Liver (tissue), 9 donors: ENCODE data around the gene FRRS1. TPM values are rescaled to one million over a fixed set of nuclear protein-coding genes. Genes with fewer than 3 reads are reported as not detected.
A peak's percentile ranks its signal among the peaks of the same experiment; 100 is the strongest.

Source experiments
- DNase-seq: peaks from one replicate; pipeline ENCODE4 v3.0.0-alpha.2; 2017; ENCODE audit warnings: low spot score
- H3K27ac ChIP-seq, 2 donors: one replicate each; pipeline ENCODE4 v1.7.0; 2013; ENCODE audit warnings: inconsistent platforms in 2 of 2, low read length in 2 of 2, control low read depth in 1 of 2, low read depth in 1 of 2, mild to moderate bottlenecking in 1 of 2
- H3K27me3 ChIP-seq, 4 donors: one replicate each; pipeline versions ENCODE4 v1.6.1 to v1.7.0; 2013; ENCODE audit warnings: low read length in 3 of 4, inconsistent platforms in 1 of 4, mild to moderate bottlenecking in 1 of 4, moderate library complexity in 1 of 4; ENCODE audit not compliant: control insufficient read depth in 4 of 4, insufficient read depth in 4 of 4
- H3K36me3 ChIP-seq, 4 donors: one replicate each; pipeline versions ENCODE4 v1.6.1 to v1.7.0; 2013; ENCODE audit warnings: low read length in 3 of 4, mild to moderate bottlenecking in 3 of 4, low read depth in 1 of 4, moderate library complexity in 1 of 4; ENCODE audit not compliant: control insufficient read depth in 4 of 4, insufficient read depth in 3 of 4
- H3K4me1 ChIP-seq, 4 donors: one replicate each; pipeline versions ENCODE4 v1.6.1 to v1.7.0; 2013; ENCODE audit warnings: low read length in 3 of 4, mild to moderate bottlenecking in 3 of 4, moderate library complexity in 1 of 4; ENCODE audit not compliant: control insufficient read depth in 4 of 4, insufficient read depth in 4 of 4
- H3K4me3 ChIP-seq, 3 donors: one replicate each; pipeline versions ENCODE4 v1.6.1 to v1.7.0; 2013; ENCODE audit warnings: low read length in 3 of 3, control low read depth in 1 of 3, low read depth in 1 of 3, mild to moderate bottlenecking in 1 of 3
- H3K9ac ChIP-seq, 2 donors: one replicate each; pipeline ENCODE4 v1.7.0; 2013; ENCODE audit warnings: low read length in 2 of 2, mild to moderate bottlenecking in 2 of 2, moderate library complexity in 2 of 2, control low read depth in 1 of 2, low read depth in 1 of 2
- H3K9me3 ChIP-seq, 4 donors: one replicate each; pipeline versions ENCODE4 v1.6.1 to v1.7.0; 2013; ENCODE audit warnings: low read length in 3 of 4; ENCODE audit not compliant: control insufficient read depth in 4 of 4
- ATF3 ChIP-seq: IDR thresholded peaks from 2 replicates; pipeline ENCODE4 v1.6.1; 2016; ENCODE audit warnings: antibody characterized with exemption
- CTCF ChIP-seq: fragments of 150-350 bp; IDR thresholded peaks from 2 replicates; pipeline ENCODE4 v1.5.1; 2017; ENCODE audit warnings: improper control_type of control experiment, low read depth, low read length; ENCODE audit not compliant: missing input control
- EGR1 ChIP-seq, 2 donors: IDR thresholded peaks; 2 replicates each; pipeline ENCODE4 v1.6.1; 2016 to 2018; ENCODE audit warnings: antibody characterized with exemption in 2 of 2, low read depth in 2 of 2
- FOXA1 ChIP-seq: IDR thresholded peaks from 2 replicates; pipeline ENCODE4 v1.6.1; 2016; ENCODE audit warnings: antibody characterized with exemption
- FOXA2 ChIP-seq: IDR thresholded peaks from 2 replicates; pipeline ENCODE4 v1.6.1; 2016; ENCODE audit warnings: antibody characterized with exemption
- GABPA ChIP-seq, 2 donors: IDR thresholded peaks in 1 of 2; conservative IDR thresholded peaks in 1 of 2; 2 replicates each; pipeline ENCODE4 v1.6.1; 2016; ENCODE audit warnings: antibody characterized with exemption in 2 of 2, mild to moderate bottlenecking in 1 of 2, moderate library complexity in 1 of 2
- HNF4A ChIP-seq, 2 donors: conservative IDR thresholded peaks; 2 replicates each; pipeline ENCODE4 v1.6.1; 2016; ENCODE audit warnings: antibody characterized with exemption in 2 of 2, mild to moderate bottlenecking in 2 of 2
- HNF4G ChIP-seq: IDR thresholded peaks from 2 replicates; pipeline ENCODE4 v1.6.1; 2016; ENCODE audit warnings: antibody characterized with exemption
- JUND ChIP-seq, 2 donors: IDR thresholded peaks; 2 replicates each; pipeline ENCODE4 v1.6.1; 2016; ENCODE audit warnings: antibody characterized with exemption in 2 of 2
- MAX ChIP-seq: IDR thresholded peaks from 2 replicates; pipeline ENCODE4 v1.6.1; 2016; ENCODE audit warnings: antibody characterized with exemption
- NR2F2 ChIP-seq: IDR thresholded peaks from 2 replicates; pipeline ENCODE4 v1.6.1; 2016; ENCODE audit warnings: antibody characterized with exemption
- RAD21 ChIP-seq, 2 donors: IDR thresholded peaks; 2 replicates each; pipeline ENCODE4 v1.6.1; 2016; ENCODE audit warnings: antibody characterized with exemption in 2 of 2, mild to moderate bottlenecking in 2 of 2
- REST ChIP-seq: IDR thresholded peaks from 2 replicates; pipeline ENCODE4 v1.6.1; 2016; ENCODE audit warnings: antibody characterized with exemption, mild to moderate bottlenecking
- RXRA ChIP-seq, 2 donors: IDR thresholded peaks; 2 replicates each; pipeline ENCODE4 v1.6.1; 2017 to 2018; ENCODE audit warnings: antibody characterized with exemption in 2 of 2, mild to moderate bottlenecking in 1 of 2
- SP1 ChIP-seq: IDR thresholded peaks from 2 replicates; pipeline ENCODE4 v1.6.1; 2018; ENCODE audit warnings: antibody characterized with exemption, mild to moderate bottlenecking
- TAF1 ChIP-seq: conservative IDR thresholded peaks from 2 replicates; pipeline ENCODE4 v1.6.1; 2016; ENCODE audit warnings: antibody characterized with exemption, mild to moderate bottlenecking
- YY1 ChIP-seq: IDR thresholded peaks from 2 replicates; pipeline ENCODE4 v1.6.1; 2016; ENCODE audit warnings: antibody characterized with exemption, mild to moderate bottlenecking
- ZBTB33 ChIP-seq: IDR thresholded peaks from 2 replicates; pipeline ENCODE4 v1.6.1; 2016; ENCODE audit warnings: antibody characterized with exemption
- WGBS: extraction: QIAGEN DNeasy Blood & Tissue Kit; methylation state at CpG from one replicate; pipeline ENCODE4 v1.1.7; 2013; 5-methylcytosine and 5-hydroxymethylcytosine counted together
- polyA plus RNA-seq, 2 donors: library from polyadenylated mRNA; stranded (reverse) in 1 of 2; unstranded in 1 of 2; fragments of 200-250 nt in 1 of 2; fragments of >200 nt in 1 of 2; fragmentation: Nextera tagmentation in 1 of 2; extraction: Ambion mirVana in 1 of 2; gene quantifications; one replicate each; pipeline versions ENCODE4 v1.2.1 to v1.2.3, GENCODE V29; 2013 to 2015
- total RNA-seq, 2 donors: library from RNA; depleted of rRNA; stranded (reverse); fragments of >200 nt; gene quantifications; one replicate each; pipeline ENCODE4 v1.2.3, GENCODE V29; 2014
- donor health status: healthy.
- donor health status: healthy.
- donor health status: healthy.
- donor health status: healthy.
- donor health status: healthy.

Gene FRRS1
- total and polyA plus RNA-seq, 4 donors, result 2.7 to 87.4 (median 30.4) TPM

- 9% methylated on average over 6 of the region's 6 CpGs for WGBS
- H3K36me3 ChIP-seq, result peaks cover 0 to 36% (median 22%) of the 10 kb centered on the region in 4 donors
These were observed 80.8 kb downstream of the FRRS1 start for GRCh38 chr1:99685516-99686180.

More at GRCh38 chr1:99685516-99686180, 80.8 kb downstream of the FRRS1 start:
- Histone ChIP-seq H3K9ac (no peak overlapping the region), H3K4me3 (no peak overlapping the region), H3K27me3 (no peaks in the 10 kb centered on the region), H3K4me1 (peaks cover 1 to 21% (median 8%) of the 10 kb centered on the region in 4 donors), H3K9me3 (no peaks in the 10 kb centered on the region), H3K27ac (peak overlapping the region; percentile 14 to 32)
- peak; percentile 54 for DNase-seq
- peak in 1 of 2 donors; percentile 21 for TF ChIP-seq GABPA (IDR thresholded peaks at IDR 0.05 in 1 of 2, conservative IDR thresholded peaks at IDR 0.05 in 1 of 2)
- peak; percentile 79 to 80 for TF ChIP-seq HNF4A (conservative IDR thresholded peaks at IDR 0.05)
- TF ChIP-seq RAD21 (IDR thresholded peaks at IDR 0.05), result peak; percentile 79 to 84
- TF ChIP-seq JUND (IDR thresholded peaks at IDR 0.05), result peak in 1 of 2 donors; percentile 65
- TF ChIP-seq MAX, result peak; percentile 63
- TF ChIP-seq HNF4G, result no peak
- TF ChIP-seq REST, result peak; percentile 59
- peak; percentile 62 for TF ChIP-seq CTCF
- TF ChIP-seq EGR1 (IDR thresholded peaks at IDR 0.05; ENCODE audit: low read depth in 2 of 2), result no peak
- no peak for TF ChIP-seq TAF1
- TF ChIP-seq FOXA2, result peak; percentile 56
- TF ChIP-seq SP1, result peak; percentile 92
- peak; percentile 55 for TF ChIP-seq NR2F2
- TF ChIP-seq RXRA (IDR thresholded peaks at IDR 0.05), result peak; percentile 96
- peak; percentile 68 for TF ChIP-seq ZBTB33
- TF ChIP-seq YY1, result peak; percentile 78
- no peak for TF ChIP-seq FOXA1
- peak; percentile 33 for TF ChIP-seq ATF3
